IPS-18c (cell line): ENCODE data around the gene TIMM10.

Source experiments
- H3K4me3 ChIP-seq: 2 replicates; pipeline ENCODE4 v1.7.0; 2013; ENCODE audit warnings: low read depth, mild to moderate bottlenecking, low read length, moderate library complexity; ENCODE audit not compliant: insufficient read depth
- H3K9me3 ChIP-seq: one replicate; pipeline ENCODE4 v1.6.1; 2013; ENCODE audit warnings: mild to moderate bottlenecking, low read length, moderate library complexity; ENCODE audit not compliant: control insufficient read depth, insufficient read depth

The TIMM10 gene

GRCh38 chr11:57496109-57496820 lies 34.3 kb downstream of the TIMM10 start:
- no peaks in the 10 kb centered on the region for H3K9me3 ChIP-seq

GRCh38 chr11:57493507-57494503 lies 36.7 kb downstream of the TIMM10 start:
- H3K9me3 ChIP-seq: no peaks in the 10 kb centered on the region

More at GRCh38 chr11:57496109-57496820, 34.3 kb downstream of the TIMM10 start:
- H3K4me3 ChIP-seq: no peak overlapping the region

GRCh38 chr11:57491371-57492061 lies 39.0 kb downstream of the TIMM10 start:
- Histone ChIP-seq H3K9me3 (no peaks in the 10 kb centered on the region), H3K4me3 (no peak overlapping the region)

More at GRCh38 chr11:57493507-57494503, 36.7 kb downstream of the TIMM10 start:
- H3K4me3 ChIP-seq: no peak overlapping the region

GRCh38 chr11:57490456-57491248 lies 39.9 kb downstream of the TIMM10 start:
- H3K4me3 ChIP-seq: no peak overlapping the region
- H3K9me3 ChIP-seq: no peaks in the 10 kb centered on the region

- Histone ChIP-seq H3K9me3 (no peaks in the 10 kb centered on the region), H3K4me3 (no peak overlapping the region)
Observed at GRCh38 chr11:57487920-57488659, 42.5 kb downstream of the TIMM10 start.

- no peaks in the 10 kb centered on the region for H3K9me3 ChIP-seq
- no peak overlapping the region for H3K4me3 ChIP-seq
Observed at GRCh38 chr11:57487021-57487778, 43.4 kb downstream of the TIMM10 start.

GRCh38 chr11:57485217-57485990 lies 45.1 kb downstream of the TIMM10 start:
- no peaks in the 10 kb centered on the region for H3K9me3 ChIP-seq
- no peak overlapping the region for H3K4me3 ChIP-seq

- H3K9me3 ChIP-seq: no peaks in the 10 kb centered on the region
- H3K4me3 ChIP-seq: no peak overlapping the region
Observed at GRCh38 chr11:57484141-57484710, 46.3 kb downstream of the TIMM10 start.

- peak overlapping the region; percentile 62; the same call in 1 of the 2 replicates for H3K4me3 ChIP-seq
- H3K9me3 ChIP-seq: no peaks in the 10 kb centered on the region
Observed at GRCh38 chr11:57483562-57483918, 47.0 kb downstream of the TIMM10 start.

GRCh38 chr11:57482782-57483561 lies 47.6 kb downstream of the TIMM10 start:
- no peaks in the 10 kb centered on the region for H3K9me3 ChIP-seq
- H3K4me3 ChIP-seq: peak overlapping the region; percentile 62

GRCh38 chr11:57481915-57482781 lies 48.4 kb downstream of the TIMM10 start:
- H3K4me3 ChIP-seq: peak overlapping the region; percentile 62
- H3K9me3 ChIP-seq: no peaks in the 10 kb centered on the region

GRCh38 chr11:57481315-57481714 lies 49.2 kb downstream of the TIMM10 start:
- H3K4me3 ChIP-seq: no peak overlapping the region
- no peaks in the 10 kb centered on the region for H3K9me3 ChIP-seq

GRCh38 chr11:57480409-57481137 lies 50.0 kb downstream of the TIMM10 start:
- no peaks in the 10 kb centered on the region for H3K9me3 ChIP-seq
- no peak overlapping the region for H3K4me3 ChIP-seq
